ENCODE results near the gene MBNL3.

GRCh38 chrX:132364313-132364712 lies 124.5 kb downstream of the MBNL3 start:
- TF ChIP-seq, protein P1, sequence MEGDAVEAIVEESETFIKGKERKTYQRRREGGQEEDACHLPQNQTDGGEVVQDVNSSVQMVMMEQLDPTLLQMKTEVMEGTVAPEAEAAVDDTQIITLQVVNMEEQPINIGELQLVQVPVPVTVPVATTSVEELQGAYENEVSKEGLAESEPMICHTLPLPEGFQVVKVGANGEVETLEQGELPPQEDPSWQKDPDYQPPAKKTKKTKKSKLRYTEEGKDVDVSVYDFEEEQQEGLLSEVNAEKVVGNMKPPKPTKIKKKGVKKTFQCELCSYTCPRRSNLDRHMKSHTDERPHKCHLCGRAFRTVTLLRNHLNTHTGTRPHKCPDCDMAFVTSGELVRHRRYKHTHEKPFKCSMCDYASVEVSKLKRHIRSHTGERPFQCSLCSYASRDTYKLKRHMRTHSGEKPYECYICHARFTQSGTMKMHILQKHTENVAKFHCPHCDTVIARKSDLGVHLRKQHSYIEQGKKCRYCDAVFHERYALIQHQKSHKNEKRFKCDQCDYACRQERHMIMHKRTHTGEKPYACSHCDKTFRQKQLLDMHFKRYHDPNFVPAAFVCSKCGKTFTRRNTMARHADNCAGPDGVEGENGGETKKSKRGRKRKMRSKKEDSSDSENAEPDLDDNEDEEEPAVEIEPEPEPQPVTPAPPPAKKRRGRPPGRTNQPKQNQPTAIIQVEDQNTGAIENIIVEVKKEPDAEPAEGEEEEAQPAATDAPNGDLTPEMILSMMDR (IDR thresholded peaks at IDR 0.05) = no peak
- TF ChIP-seq POLR2A (IDR thresholded peaks at IDR 0.05) = no peak

Measured in body of pancreas (tissue), 4 donors.